Peyer's patch (tissue), 4 donors: Measurements from ENCODE around the gene ITSN1. TPM values are rescaled to one million over a fixed set of nuclear protein-coding genes. Genes with fewer than 3 reads are reported as not detected.
A peak's percentile ranks its signal among the peaks of the same experiment; 100 is the strongest.
"Not testable (repeated sequence)": the region's sequence is repeated elsewhere in the genome, so short reads cannot be mapped to it uniquely, and the experiment has no call there.

ENCODE experiments used
- DNase-seq, 3 donors: peaks; one replicate each; pipeline ENCODE4 v3.0.0-alpha.2; 2017 to 2019
- H3K27ac ChIP-seq, 4 donors: fragments of 200-600 bp; sonication (generic); one replicate each; pipeline ENCODE4 v1.5.1; 2016 to 2019
- H3K27me3 ChIP-seq, 2 donors: fragments of 200-600 bp; sonication (generic); one replicate each; pipeline ENCODE4 v1.5.1; 2019
- H3K36me3 ChIP-seq, 3 donors: fragments of 200-600 bp; sonication (generic); one replicate each; pipeline ENCODE4 v1.5.1; 2016 to 2019
- H3K4me1 ChIP-seq, 4 donors: fragments of 200-600 bp; sonication (generic); one replicate each; pipeline ENCODE4 v1.5.1; 2016 to 2019
- H3K4me3 ChIP-seq, 4 donors: fragments of 200-600 bp; sonication (generic); 1 replicate in 3 of 4; 2 replicates in 1 of 4; pipeline ENCODE4 v1.5.1; 2016 to 2019; ENCODE audit warnings: mild to moderate bottlenecking in 1 of 4
- H3K9me3 ChIP-seq, 4 donors: fragments of 200-600 bp; sonication (generic); one replicate each; pipeline ENCODE4 v1.5.1; 2016 to 2019; ENCODE audit warnings: mild to moderate bottlenecking in 1 of 4
- CTCF ChIP-seq, 6 experiments: fragments of 450-650 bp in 4 of 6; fragments of 200-600 bp in 2 of 6; sonication (generic) in 1 of 6; IDR thresholded peaks; one replicate each; pipeline ENCODE4 v1.5.1; 2017 to 2019; ENCODE audit warnings: antibody characterized with exemption in 6 of 6, mild to moderate bottlenecking in 3 of 6, moderate library complexity in 1 of 6
- POLR2A ChIP-seq, 2 donors: fragments of 450-650 bp; IDR thresholded peaks; one replicate each; pipeline ENCODE4 v1.5.1; 2017; ENCODE audit warnings: antibody characterized with exemption in 2 of 2, mild to moderate bottlenecking in 2 of 2, moderate library complexity in 2 of 2
- total RNA-seq, 4 donors: library from RNA; depleted of rRNA; stranded (reverse); fragments of >200 nt; gene quantifications; one replicate each; pipeline ENCODE4 v1.1.0, GENCODE V29; 2016

Gene ITSN1
- total RNA-seq, 4 donors from 2014 or later: 41.0 to 56.9 (median 49.5) TPM

- Histone ChIP-seq H3K4me1 (no peaks in the 10 kb centered on the region), H3K27ac (no peak overlapping the region), H3K4me3 (no peak overlapping the region), H3K9me3 (no peaks in the 10 kb centered on the region), H3K27me3 (no peaks in the 10 kb centered on the region), H3K36me3 (peaks cover 0 to 43% (median 0%) of the 10 kb centered on the region in 3 donors)
- no peak for TF ChIP-seq CTCF (IDR thresholded peaks at IDR 0.05)
- no peak for TF ChIP-seq POLR2A (IDR thresholded peaks at IDR 0.05)
- no peak for DNase-seq
These were observed 22.6 kb upstream of the ITSN1 start for GRCh38 chr21:33619726-33620125.

GRCh38 chr21:33622253-33622652 lies 20.0 kb upstream of the ITSN1 start:
- TF ChIP-seq CTCF (IDR thresholded peaks at IDR 0.05): no peak
- TF ChIP-seq POLR2A (IDR thresholded peaks at IDR 0.05): no peak
- Histone ChIP-seq H3K9me3 (no peaks in the 10 kb centered on the region), H3K4me3 (no peak overlapping the region), H3K27me3 (no peaks in the 10 kb centered on the region), H3K4me1 (no peaks in the 10 kb centered on the region), H3K36me3 (peaks cover 0 to 31% (median 0%) of the 10 kb centered on the region in 3 donors), H3K27ac (no peak overlapping the region)
- no peak for DNase-seq

GRCh38 chr21:33626151-33626550 lies 16.1 kb upstream of the ITSN1 start:
- not testable (repeated sequence) for H3K27me3 ChIP-seq, H3K4me3 ChIP-seq, H3K27ac ChIP-seq, H3K9me3 ChIP-seq, H3K4me1 ChIP-seq, DNase-seq
- peaks cover 0 to 43% (median 0%) of the 10 kb centered on the region in 3 donors for H3K36me3 ChIP-seq

- no peak for DNase-seq
- Histone ChIP-seq H3K4me1 (peaks cover 0 to 9% (median 0%) of the 10 kb centered on the region in 4 donors), H3K4me3 (no peak overlapping the region), H3K27me3 (no peaks in the 10 kb centered on the region), H3K36me3 (peaks cover 0 to 18% (median 0%) of the 10 kb centered on the region in 3 donors), H3K27ac (no peak overlapping the region), H3K9me3 (no peaks in the 10 kb centered on the region)
- TF ChIP-seq POLR2A (IDR thresholded peaks at IDR 0.05) (no peak), CTCF (IDR thresholded peaks at IDR 0.05) (no peak)
These were observed 8.0 kb upstream of the ITSN1 start for GRCh38 chr21:33634254-33634653.

- Histone ChIP-seq H3K27me3 (no peaks in the 10 kb centered on the region), H3K9me3 (no peaks in the 10 kb centered on the region), H3K36me3 (no peaks in the 10 kb centered on the region), H3K27ac (peak overlapping the region; percentile 80 to 94 (median 85)), H3K4me3 (peak overlapping the region; percentile 84 to 99 (median 92)), H3K4me1 (peaks cover 0 to 44% (median 6%) of the 10 kb centered on the region in 4 donors)
- DNase-seq: no peak
- no peak for TF ChIP-seq POLR2A (IDR thresholded peaks at IDR 0.05)
- no peak for TF ChIP-seq CTCF (IDR thresholded peaks at IDR 0.05)
These were observed 1.5 kb upstream of the ITSN1 start for GRCh38 chr21:33640697-33641351.

GRCh38 chr21:33641352-33642026 lies 812 bp upstream of the ITSN1 start, which contains the start of gene CRYZL1:
TSS of gene CRYZL1 (minus strand) at chr21:33641741. CDS start at chr21:33631551, 10,190 bp downstream.
- peak; percentile 67 to 86 for TF ChIP-seq POLR2A (IDR thresholded peaks at IDR 0.05)
- TF ChIP-seq CTCF (IDR thresholded peaks at IDR 0.05): no peak
- Histone ChIP-seq H3K9me3 (no peaks in the 10 kb centered on the region), H3K27me3 (no peaks in the 10 kb centered on the region), H3K4me1 (peaks cover 0 to 45% (median 6%) of the 10 kb centered on the region in 4 donors), H3K27ac (peak within 1 kb of the TSS; percentile 80 to 94 (median 85)), H3K4me3 (peak within 1 kb of the TSS; percentile 84 to 99 (median 92)), H3K36me3 (no peaks in the 10 kb centered on the region)
- DNase-seq: peak; percentile 100
